HG02981 (cell line): Measurements from ENCODE around the gene GRIK1.

Source experiments
- ATAC-seq: cut with Tn5 transposase; IDR thresholded peaks from one replicate; pipeline ENCODE4 v1.9.1; 2021; ENCODE audit warnings: mild to moderate bottlenecking, moderate library complexity; ENCODE audit not compliant: unreplicated experiment

Gene GRIK1

DNA sequence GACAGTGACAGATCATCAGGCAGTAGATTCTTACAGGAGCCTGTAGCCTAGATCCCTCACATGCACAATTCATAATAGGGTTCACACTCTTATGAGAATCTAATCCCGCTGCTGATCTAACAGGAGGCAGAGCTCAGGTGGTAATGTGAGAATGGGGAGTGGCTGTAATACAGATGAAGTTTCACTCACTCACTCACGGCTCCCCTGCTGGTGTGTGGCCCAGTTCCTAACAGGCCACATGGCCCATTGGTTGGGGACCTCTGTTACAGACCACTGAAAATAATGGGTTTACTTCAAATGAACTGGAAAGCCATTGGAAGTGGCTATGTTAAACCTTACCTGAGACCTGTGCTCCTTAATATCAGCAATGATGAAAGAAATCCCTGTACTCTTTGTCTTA is 151.0 kb downstream of the GRIK1 start:
- no peak for ATAC-seq

DNA sequence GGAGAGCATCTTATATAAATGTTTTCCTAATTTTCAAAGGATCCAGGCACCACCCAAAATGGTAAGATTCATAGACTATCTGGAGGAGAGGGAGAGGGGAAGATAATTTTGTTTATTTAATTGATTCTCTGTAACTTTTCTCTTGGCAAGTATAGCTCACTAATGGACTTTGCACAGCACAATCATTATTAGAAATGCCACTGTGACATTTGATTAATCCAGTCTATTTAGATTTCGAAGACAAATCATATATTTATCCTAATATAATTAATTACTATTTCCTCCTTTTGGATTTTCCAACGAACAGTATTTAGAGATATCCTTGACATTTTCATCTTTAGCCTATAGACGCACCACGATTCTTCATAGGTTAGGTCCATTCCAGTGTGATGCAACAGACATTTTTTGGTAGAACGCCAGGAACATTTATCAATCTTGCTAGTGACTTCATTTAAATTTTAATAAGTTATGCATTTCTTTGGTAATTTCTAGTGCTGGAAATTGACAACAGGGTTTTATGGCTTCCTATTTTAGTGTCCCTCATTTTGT is 152.4 kb downstream of the GRIK1 start:
- no peak for ATAC-seq

DNA sequence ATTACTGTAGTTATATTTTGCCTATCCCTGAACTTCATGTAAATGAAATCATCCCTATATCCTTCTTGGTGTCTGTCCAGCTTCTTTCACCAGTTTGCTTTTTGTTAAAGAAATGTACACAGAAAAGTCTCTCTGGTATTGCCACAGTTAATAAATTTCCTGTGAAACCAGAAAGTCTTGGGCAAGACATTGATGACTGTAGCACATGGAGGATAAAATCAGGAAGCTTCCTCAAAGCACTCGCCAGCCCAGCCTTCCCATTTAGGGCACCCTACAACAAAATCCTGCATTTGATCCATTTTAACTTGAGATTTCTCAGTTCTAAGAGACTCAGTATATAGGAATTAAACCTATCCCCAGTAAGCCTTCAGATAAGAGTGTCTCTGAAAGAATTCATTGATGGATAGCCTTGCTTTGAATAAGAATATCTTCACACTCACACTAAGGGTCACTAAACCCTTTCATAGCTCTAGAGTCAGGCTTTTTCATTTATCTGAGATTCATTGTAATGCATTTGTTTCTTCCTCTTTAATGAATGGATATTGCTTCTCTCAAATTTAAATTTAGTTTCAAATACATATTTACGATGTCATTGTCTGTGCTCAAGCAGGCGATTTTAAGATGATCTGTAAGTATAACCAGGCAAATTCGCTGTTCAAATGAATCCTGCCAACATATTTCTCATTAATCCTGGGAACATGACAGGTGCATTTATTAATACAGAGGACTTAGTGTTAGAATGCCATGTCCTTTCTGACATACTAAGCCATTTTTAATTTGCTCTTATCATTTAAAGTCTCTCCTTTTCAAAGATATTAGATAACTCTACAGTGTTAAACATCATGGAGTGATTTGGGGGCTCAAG is 153.1 kb downstream of the GRIK1 start:
- no peak for ATAC-seq

GRCh38 chr21:29777160-29777559 is 162.6 kb downstream of the GRIK1 start:
- ATAC-seq: no peak

- ATAC-seq: no peak
These were observed 164.3 kb downstream of the GRIK1 start for GRCh38 chr21:29775462-29775861.

DNA sequence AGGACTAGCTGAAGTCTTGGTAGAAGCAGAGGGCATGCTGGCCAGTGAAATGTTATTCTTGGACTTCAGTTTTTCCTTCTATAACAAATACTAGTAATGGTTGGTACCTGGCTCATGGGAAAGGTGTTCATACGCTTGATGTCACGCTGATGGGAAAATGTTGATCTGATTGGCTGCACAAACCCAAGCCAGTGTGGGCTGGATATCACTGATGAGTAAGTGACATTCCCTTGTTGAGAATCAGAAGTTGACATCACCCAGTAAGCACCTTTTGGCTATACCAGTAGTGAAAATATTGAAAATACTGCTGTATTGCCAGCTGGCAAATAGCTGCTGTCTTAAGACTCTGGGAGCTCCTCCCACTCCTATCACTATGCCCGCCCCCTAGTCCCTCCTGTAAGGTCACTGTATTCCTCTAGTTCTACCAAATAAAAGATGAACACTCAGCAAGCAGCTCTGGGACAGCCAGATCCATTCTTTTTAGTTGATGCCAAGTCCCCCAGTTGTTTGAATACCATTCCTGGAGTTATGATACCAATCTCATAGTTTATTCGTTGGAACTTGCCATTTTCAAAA is 168.2 kb downstream of the GRIK1 start:
- ATAC-seq: no peak

GRCh38 chr21:29763674-29764073 is 176.1 kb downstream of the GRIK1 start:
- no peak for ATAC-seq

DNA sequence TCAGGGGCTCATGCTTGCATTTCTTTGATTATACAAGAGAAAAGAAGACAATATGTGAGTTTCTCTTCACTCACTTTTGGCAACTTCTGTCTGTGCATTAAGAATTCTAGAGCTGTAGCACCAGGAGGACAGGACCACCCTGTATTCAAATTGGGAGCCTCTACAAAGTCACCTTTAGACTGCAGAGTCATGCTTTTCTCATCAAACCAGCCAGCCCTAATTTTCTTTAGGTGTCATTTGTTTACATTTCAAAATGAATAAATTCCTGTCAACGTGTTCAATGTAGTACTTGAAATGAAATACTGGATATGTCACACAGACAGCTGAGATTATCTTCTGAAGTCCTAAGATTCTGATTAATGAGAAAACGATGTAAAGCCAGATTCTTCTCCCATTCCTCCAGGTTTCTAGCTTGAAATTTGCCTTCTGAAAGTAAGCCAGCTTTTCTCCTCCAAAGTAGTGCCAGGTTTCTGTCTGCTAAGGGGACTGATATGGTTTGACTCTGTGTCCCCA is 177.2 kb downstream of the GRIK1 start:
- no peak for ATAC-seq

DNA sequence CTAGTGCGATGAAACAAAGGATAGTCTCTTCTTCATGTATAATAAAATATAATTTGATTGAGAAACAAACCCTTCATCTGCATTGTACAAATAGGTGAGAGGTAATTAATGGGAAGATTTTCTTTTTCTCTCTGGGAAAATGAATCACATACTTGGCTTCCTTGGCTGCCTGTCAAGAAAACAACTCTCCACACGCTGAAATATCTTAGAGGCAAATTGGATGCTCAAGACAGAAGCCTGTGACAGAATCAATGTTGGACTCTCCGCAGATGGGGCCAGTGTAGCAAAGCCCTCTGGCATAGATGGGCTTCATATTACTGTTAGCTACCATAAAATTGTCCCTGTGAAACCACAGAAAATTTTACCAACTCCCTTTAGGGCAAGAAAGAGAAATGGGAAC is 186.6 kb downstream of the GRIK1 start:
- ATAC-seq: no peak

GRCh38 chr21:29751473-29752185 is 188.2 kb downstream of the GRIK1 start:
- ATAC-seq: no peak

DNA sequence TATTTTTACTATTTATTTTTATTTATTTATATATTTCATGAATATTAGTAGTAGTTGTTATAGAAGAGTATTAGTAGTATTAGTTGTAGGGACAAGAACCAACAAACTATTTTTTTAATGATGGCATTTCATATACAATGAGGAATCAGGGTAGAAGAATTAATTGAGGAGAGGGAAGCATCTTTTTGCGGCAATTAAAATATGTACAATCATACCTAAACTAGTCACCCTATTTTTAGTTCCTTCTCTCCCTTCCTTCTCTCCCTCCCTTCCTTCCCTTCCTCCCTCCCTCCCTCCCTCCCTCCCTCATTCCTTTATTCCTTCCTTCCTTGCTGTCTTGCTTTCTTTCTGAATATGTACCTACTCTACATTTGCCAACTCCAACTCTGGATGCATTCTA is 189.8 kb downstream of the GRIK1 start:
- no peak for ATAC-seq

- ATAC-seq: no peak
These were observed 190.6 kb downstream of the GRIK1 start for GRCh38 chr21:29749223-29749622.

GRCh38 chr21:29748391-29749167 is 191.2 kb downstream of the GRIK1 start:
- no peak for ATAC-seq

DNA sequence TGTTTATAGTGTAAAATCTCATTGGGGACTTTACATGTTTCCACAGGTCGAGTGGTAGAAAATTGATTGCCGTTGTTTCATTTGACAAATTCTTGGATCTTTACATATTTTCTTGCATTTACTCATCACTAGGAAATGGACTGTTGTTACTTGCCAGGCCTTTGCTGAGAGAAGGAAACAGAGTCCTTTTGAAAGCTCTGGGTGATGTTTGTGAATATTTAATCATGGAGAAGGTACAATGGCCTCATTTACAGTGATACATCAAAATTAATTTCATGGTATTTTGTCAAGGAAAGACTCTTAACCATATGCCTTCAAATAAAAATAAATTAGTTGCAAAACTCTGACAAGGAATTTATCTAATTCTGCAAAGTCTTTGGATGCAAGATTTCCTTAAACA is 198.0 kb downstream of the GRIK1 start:
- ATAC-seq: no peak

DNA sequence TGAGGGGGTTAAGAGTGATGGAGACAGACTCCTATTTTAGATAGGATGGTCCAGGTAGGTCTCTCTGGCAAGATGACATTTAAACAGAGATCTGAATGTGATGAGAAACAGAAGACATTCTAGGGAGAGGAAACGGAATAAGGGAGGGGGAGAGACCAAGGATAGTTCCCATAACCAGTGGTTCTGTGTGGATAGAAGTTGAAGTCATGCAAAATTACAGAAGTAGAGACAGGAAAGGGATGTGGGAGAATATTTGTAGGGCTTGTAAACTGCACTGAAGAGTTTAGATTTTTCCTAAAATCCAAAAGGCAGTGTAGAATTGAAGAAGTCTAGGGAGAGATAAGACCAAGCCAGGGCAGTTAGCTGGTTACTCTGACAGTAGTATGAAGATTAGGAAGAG is 200.6 kb downstream of the GRIK1 start:
- ATAC-seq: no peak

GRCh38 chr21:29738730-29739129 is 201.1 kb downstream of the GRIK1 start:
- no peak for ATAC-seq

- ATAC-seq: no peak
These were observed 202.6 kb downstream of the GRIK1 start for GRCh38 chr21:29737186-29737585.

DNA sequence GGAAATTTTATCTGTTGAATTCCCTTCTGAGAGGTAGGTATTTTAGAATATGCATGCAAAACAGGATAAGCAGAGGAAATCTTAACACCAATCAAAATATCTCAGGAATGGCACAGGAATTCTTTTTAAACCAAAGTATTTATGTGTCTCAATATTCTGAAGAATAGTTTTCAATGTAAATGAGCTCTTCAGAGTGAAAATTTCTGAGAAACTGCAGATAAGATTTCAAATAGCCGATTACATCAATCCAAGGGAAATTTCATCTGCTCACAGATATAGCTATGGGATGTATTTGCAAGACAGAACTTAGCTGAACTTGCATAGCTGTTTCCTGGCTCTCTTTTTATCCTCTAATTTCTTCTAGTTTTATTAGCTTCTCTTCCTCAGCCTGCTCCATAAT is 209.5 kb downstream of the GRIK1 start:
- ATAC-seq: no peak

DNA sequence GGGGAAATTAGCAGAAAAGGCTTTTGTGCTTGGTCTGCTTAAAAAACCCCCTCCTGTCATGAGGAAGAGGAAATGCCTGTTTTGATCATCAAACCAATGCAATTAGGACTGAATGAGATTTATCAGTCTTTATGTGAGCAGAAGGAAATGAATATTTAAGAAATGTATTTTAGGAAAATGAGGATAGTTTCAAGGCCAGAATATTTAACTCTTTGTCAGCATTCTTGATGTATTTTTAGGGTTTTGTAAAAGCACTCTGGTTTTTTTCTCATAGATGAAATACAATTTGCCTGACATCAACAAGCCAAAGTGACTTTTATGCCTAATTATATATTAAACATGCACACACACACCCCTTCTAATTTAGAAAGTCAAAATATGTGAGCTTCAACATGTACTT is 213.8 kb downstream of the GRIK1 start:
- no peak for ATAC-seq

GRCh38 chr21:29725025-29725736 is 214.6 kb downstream of the GRIK1 start:
- no peak for ATAC-seq
